ENCODE results near the gene CENPM.

The CENPM gene

GRCh38 chr22:41892721-41893120, 54.2 kb downstream of the CENPM start:
- no peak for DNase-seq

GRCh38 chr22:41891407-41891806, 55.5 kb downstream of the CENPM start:
- no peak for DNase-seq
